T-helper 1 cell treated with Interleukin-12 subunit alpha and Interleukin-12 subunit beta and Interleukin-4 antibody, amounts not matched to agents 30 ng/mL and 1 ng/mL, for 36 hours (primary cell): Measurements from ENCODE around the gene MRE11. TPM values are rescaled to one million over a fixed set of nuclear protein-coding genes. Genes with fewer than 3 reads are reported as not detected.
"Not testable (repeated sequence)": the region's sequence is repeated elsewhere in the genome, so short reads cannot be mapped to it uniquely, and the experiment has no call there.

Source experiments
- intact Hi-C: fragments of 100-400 bp; cut with micrococcal nuclease; formaldehyde crosslinking; loops from one replicate; pipeline ENCODE4 v1.15.1; 2024
- total RNA-seq: library from RNA; stranded (reverse); gene quantifications from 2 replicates; pipeline ENCODE4 v1.2.3, GENCODE V29; 2022

Gene MRE11
- total RNA-seq, 1 donor from 2014 or later, result 36.4 TPM

- intact Hi-C loops, result no loop called here
Measured at GRCh38 chr11:94507485-94507884, 13.8 kb upstream of the MRE11 start.

DNA sequence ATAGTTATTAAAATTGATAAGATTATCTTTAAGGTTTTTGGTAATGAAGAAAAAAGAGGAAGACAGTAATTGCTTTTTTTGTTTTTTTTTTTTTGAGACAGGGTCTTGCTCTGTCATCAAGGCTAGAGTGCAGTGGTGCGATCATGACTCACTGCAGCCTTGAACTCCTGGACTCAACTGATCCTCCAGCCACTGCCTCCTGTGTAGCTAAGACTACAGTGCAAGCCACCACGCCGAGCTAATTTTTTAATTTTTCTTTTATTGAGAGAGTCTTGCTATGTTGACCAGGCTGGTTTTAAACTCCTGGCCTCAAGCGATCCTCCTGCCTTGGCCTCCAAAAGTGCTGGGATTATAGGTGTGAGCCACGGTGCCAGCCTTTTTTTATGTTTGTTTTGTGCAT lies 12.9 kb upstream of the MRE11 start:
- intact Hi-C loops, result not testable (repeated sequence)

DNA sequence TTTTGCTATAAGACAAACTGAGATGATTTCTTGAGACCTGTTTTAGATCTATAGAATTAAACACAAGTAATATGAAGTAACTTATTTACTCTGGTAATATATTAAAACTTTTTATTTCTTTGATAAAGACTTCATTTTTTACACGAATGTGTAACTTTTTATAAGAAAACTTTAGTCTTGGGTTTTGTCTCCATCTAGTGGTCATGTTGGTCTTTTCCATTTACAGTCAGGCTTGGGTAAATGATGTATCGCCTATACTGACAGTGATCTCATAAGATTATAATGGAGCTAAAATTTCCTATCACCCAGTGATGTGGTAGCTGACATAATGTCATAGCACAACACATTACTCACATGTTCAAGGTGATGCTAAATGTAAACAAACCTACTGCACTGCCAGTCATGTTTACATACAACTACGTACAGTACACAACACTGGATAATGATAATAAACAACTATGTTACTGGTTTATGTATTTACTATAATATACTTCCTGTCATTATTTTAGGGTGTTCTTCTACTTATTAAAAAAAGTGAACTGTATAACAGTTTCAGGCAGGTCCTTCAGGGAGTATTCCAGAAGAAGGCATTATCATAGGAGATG lies 11.1 kb upstream of the MRE11 start:
- intact Hi-C loops, result loop anchor here (1.0 kb wide), 6 partner anchors 179 to 1270 kb away; no protein-coding TSS in a partner anchor

- intact Hi-C loops, result no loop called here
Measured at GRCh38 chr11:94501522-94501921, 7.9 kb upstream of the MRE11 start.

- intact Hi-C loops, result no loop called here
Measured at GRCh38 chr11:94500181-94500580, 6.5 kb upstream of the MRE11 start.

- intact Hi-C loops, result loop anchor here (5.0 kb wide), 4 partner anchors 37 to 952 kb away; partner anchors contain the start of genes SMCO4 and SRSF8
Measured at GRCh38 chr11:94494126-94494680, 559 bp upstream of the MRE11 start.

GRCh38 chr11:94486068-94486467 lies 7.6 kb downstream of the MRE11 start:
- intact Hi-C loops, result no loop called here

DNA sequence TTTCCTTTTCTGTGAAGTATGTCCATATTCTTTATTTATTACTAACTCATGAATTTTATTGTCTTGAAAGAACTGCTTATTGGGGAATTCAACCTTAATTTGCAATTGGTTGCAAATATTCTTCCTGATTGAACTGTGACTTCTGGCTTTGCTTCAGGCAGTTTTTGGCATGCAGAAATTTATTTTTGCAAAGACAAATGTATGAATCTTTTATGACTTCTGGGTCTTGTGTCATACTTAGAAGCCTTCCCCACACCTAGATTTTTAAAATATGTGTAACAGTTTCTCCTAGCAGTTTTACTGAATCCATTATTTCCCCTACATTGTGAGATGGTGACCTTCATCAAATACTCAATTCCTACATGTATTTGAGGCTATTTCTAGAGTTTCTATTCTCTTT lies 12.3 kb downstream of the MRE11 start:
- intact Hi-C loops, result no loop called here

GRCh38 chr11:94477624-94478023 lies 16.0 kb downstream of the MRE11 start:
- intact Hi-C loops, result no loop called here

DNA sequence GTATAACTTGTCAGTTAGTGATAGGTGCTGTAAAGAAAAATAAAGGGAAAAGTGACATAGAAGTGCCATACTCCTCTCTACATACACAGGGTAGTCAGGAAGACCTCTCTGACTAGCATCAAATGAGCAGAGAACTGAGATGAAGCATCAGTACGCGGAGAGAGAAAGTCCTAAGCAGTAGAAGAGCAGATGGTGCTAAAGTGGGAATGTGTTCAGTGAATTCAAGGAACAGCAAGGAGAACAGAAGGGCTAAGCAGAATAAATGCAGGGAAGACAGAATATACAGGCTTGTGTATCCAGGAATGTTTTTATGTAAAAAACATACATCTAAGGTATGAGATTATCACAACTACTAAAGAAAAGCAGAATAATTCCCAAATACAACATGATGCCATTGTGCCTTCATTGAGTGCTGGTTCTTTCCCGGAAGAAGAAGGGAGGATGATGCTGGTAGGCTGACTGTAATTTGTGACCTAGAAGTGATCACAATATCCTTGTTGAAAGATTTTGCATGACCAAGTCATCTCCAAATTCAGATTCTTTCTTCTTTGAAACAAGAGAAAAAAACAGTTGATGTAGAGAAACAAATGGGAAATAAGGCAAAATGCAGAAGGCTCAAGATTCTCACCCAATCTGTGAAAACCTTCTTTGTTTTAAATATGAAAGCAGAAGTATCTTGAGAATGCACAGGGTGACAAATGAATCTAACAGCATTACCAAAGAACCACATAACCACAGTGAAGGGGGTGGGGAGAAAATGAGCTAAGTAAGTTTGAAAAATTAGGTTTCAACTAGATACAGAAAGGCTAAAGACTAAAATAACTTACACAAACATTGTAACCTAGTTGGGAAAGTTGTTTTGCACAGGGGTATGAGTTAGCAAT lies 20.5 kb downstream of the MRE11 start:
- intact Hi-C loops, result loop anchor here (1.0 to 5.0 kb wide), 6 partner anchors 20 to 811 kb away; partner anchors contain the start of genes ANKRD49, CEP295, MED17 and MRE11

- intact Hi-C loops, result no loop called here
Measured at GRCh38 chr11:94469416-94469815, 24.2 kb downstream of the MRE11 start.

- intact Hi-C loops, result loop anchor here (5.0 kb wide), 1 partner anchor 33 kb away; the partner anchor contains the start of genes ANKRD49 and MRE11
Measured at GRCh38 chr11:94459576-94459975, 34.1 kb downstream of the MRE11 start.

- intact Hi-C loops, result loop anchor here (5.0 kb wide), 1 partner anchor 35 kb away; the partner anchor contains the start of genes ANKRD49 and MRE11
Measured at GRCh38 chr11:94457118-94458029, 36.3 kb downstream of the MRE11 start.

DNA sequence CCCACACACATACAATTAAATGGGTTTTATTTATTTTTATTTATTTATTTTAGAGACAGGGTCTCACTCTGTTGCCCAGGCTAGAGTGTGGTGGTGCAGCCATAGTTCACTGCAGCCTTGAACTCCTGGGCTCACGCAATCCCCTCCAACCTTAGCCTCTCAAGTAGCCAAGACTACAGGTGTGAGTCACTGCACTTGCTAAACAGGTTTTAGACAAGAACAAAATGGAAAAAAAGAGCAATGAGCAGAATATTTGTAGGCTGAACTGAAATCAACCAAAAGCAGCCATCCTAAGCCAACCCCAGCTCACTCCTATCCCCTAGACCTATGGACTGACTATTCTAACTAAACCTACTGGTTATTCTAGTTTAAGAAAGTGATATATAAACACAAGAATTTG lies 37.8 kb downstream of the MRE11 start:
- intact Hi-C loops, result loop anchor here (5.0 kb wide), 1 partner anchor 36 kb away; the partner anchor contains the start of genes ANKRD49 and MRE11

DNA sequence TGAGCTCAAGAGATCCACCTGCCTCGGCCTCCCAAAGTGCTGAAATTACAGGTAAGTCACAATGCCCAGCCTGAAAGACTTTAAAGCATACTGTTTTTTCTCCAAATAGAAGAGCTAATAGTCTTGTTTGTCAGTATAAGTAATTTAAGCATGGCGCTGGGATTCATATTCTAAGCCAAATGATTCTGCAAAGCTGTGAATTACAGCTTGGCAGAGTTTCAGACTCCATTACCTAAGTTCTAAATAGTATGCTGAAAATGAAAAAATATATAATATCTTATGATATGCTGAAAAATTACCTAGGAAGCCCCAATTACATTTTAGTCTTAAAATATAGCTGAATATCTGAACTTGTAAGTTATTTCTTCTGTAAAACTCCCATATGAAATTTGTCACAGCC lies 39.3 kb downstream of the MRE11 start:
- intact Hi-C loops, result no loop called here

DNA sequence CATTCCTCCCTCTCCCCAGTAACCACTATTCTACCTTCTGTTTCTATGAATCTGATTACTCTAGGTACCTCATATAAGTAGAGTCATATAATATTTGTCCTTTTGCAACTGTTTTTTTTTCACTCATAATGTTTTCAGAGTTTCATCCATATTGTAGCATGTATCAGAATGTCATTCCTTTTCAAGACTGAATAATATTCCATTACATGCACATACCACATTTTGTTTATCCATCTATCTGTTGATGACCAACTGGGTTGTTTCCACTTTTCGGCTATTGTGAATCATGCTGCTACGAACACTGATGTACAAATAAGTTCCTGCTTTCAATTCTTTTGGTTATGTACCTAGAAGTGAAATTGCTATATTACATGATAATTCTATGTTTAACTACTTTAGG lies 40.7 kb downstream of the MRE11 start:
- intact Hi-C loops, result no loop called here

- intact Hi-C loops, result no loop called here
Measured at GRCh38 chr11:94450048-94450447, 43.6 kb downstream of the MRE11 start.

DNA sequence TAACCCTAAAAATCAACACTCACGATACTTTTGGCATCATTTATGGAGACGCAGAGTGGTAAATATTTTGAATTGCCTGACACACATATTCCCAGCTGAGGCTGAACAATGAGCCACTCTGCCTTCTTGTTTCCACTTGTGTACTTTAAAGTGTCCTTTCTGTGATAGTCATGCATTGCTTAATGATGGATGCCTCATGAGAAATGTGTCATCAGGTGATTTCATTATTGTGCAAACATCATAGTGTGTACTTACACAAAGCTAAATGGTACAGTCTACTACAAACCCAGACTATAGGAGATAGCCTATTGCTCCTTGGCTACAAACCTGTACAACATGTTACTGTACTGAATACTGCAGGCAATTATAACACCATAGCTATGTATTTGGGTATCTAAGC lies 44.2 kb downstream of the MRE11 start:
- intact Hi-C loops, result no loop called here

DNA sequence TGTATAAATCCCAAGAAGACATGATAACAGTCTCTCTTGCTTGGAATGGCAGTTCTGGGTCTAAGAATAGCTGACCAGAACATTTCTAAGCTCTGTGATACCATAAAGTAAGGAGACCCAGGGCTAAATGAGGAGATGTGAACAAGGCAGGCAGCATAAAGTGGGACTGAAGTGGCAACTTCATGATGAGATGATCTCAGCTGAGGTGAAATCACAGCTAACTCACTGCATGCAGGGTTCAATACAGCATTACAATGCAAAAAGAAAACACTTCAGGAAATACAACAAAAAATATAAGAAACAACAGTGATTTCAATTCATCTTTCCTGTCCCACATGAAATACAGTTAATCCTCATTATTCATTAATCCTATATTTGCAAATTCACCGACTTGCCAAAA lies 44.6 kb downstream of the MRE11 start:
- intact Hi-C loops, result no loop called here

DNA sequence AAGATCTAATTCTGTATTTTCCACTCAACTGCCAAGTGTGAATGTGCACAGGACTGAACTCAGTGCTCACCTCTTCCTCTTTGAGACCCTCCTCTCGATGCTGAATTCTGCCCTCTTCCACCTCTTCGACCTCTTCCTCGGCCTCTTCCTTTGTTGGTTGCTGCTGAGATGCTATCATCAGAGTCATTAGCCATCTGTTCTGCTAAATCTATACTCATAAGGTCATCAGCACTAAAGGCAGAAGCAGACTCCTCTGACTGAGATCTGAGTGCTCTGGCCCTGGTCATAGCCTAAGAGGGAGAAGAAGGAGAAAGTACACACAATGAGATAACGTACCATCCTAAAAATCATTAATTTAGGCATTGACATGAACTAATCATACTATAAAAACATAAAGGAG lies 46.5 kb downstream of the MRE11 start:
- intact Hi-C loops, result no loop called here

DNA sequence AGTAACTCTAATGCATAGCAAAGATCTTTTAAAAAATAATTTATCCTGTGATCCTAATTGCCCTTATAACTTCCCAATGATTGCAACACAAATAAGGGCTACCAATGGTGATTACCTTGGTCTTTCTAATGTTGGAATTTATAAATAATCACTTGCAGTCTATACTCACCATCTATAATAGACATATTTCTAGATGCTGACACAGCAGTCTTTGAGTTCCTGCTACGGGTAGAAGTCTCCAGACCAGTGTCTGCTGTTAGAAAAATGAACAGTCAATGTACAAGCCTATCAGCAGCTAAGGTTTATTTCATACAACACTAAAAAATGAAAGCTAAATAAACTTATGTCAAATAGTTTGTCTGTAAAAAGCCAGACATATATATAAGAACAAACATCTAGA lies 48.0 kb downstream of the MRE11 start:
- intact Hi-C loops, result no loop called here
